HUES64 (cell line): Measurements from ENCODE around the gene SP7.
"Not testable (repeated sequence)": the region's sequence is repeated elsewhere in the genome, so short reads cannot be mapped to it uniquely, and the experiment has no call there.

Experiments
- H3K27ac ChIP-seq: 2 replicates; pipeline ENCODE4 v1.7.0; 2013; ENCODE audit warnings: low read depth, low read length, inconsistent platforms
- H3K27me3 ChIP-seq: 2 replicates; pipeline ENCODE4 v1.6.1; 2013; ENCODE audit warnings: mild to moderate bottlenecking, low read length; ENCODE audit not compliant: insufficient read depth
- H3K36me3 ChIP-seq: 2 replicates; pipeline ENCODE4 v1.6.1; 2013; ENCODE audit warnings: mild to moderate bottlenecking, low read length; ENCODE audit not compliant: insufficient read depth
- H3K4me1 ChIP-seq: 2 replicates; pipeline ENCODE4 v1.6.1; 2013; ENCODE audit warnings: mild to moderate bottlenecking, low read length, moderate library complexity; ENCODE audit not compliant: insufficient read depth
- H3K4me3 ChIP-seq: 2 replicates; pipeline ENCODE4 v1.5.1; 2013; ENCODE audit warnings: mild to moderate bottlenecking, low read length, moderate library complexity
- H3K9ac ChIP-seq: 2 replicates; pipeline ENCODE4 v1.6.1; 2013; ENCODE audit warnings: mild to moderate bottlenecking, low read depth, low read length
- H3K9me3 ChIP-seq: 2 replicates; pipeline ENCODE4 v1.6.1; 2013; ENCODE audit warnings: low read depth, low read length; ENCODE audit not compliant: insufficient read depth
- WGBS: fragments of 150-250, 120-280 bp; methylation state at CpG from one replicate; pipeline ENCODE4 v1.1.7; 2013; ENCODE audit warnings: missing lambda C conversion rate; 5-methylcytosine and 5-hydroxymethylcytosine counted together

SP7 gene

GRCh38 chr12:53332744-53333143, 3.4 kb downstream of the SP7 start:
- no peak overlapping the region for H3K9ac ChIP-seq
- H3K4me3 ChIP-seq = no peak overlapping the region
- no peaks in the 10 kb centered on the region for H3K36me3 ChIP-seq
- no peak overlapping the region for H3K27ac ChIP-seq
- H3K27me3 ChIP-seq = peaks cover 20% of the 10 kb centered on the region; the same call in 1 of the 2 replicates
- H3K9me3 ChIP-seq = no peaks in the 10 kb centered on the region
- H3K4me1 ChIP-seq = peaks cover 13% of the 10 kb centered on the region
- WGBS = 87% methylated on average over 14 of the region's 15 CpGs

- not testable (repeated sequence) for H3K27ac ChIP-seq, H3K36me3 ChIP-seq, H3K9me3 ChIP-seq, H3K9ac ChIP-seq, H3K4me3 ChIP-seq
- peaks cover 12% of the 10 kb centered on the region for H3K4me1 ChIP-seq
- H3K27me3 ChIP-seq = peaks cover 24% of the 10 kb centered on the region; the same call in 1 of the 2 replicates
These were observed 3.8 kb downstream of the SP7 start for GRCh38 chr12:53332339-53332738.

GRCh38 chr12:53330671-53331070, 5.5 kb downstream of the SP7 start:
- no peaks in the 10 kb centered on the region for H3K36me3 ChIP-seq
- no peaks in the 10 kb centered on the region for H3K9me3 ChIP-seq
- WGBS = 90% methylated on average over 5 of the region's 5 CpGs
- H3K4me1 ChIP-seq = peaks cover 12% of the 10 kb centered on the region
- no peak overlapping the region for H3K27ac ChIP-seq
- no peak overlapping the region for H3K9ac ChIP-seq
- peaks cover 38% of the 10 kb centered on the region for H3K27me3 ChIP-seq
- H3K4me3 ChIP-seq = no peak overlapping the region

GRCh38 chr12:53328043-53328435, 8.1 kb downstream of the SP7 start:
- Histone ChIP-seq H3K4me3 (no peak overlapping the region), H3K27ac (no peak overlapping the region), H3K27me3 (peaks cover 55% of the 10 kb centered on the region), H3K36me3 (no peaks in the 10 kb centered on the region), H3K9me3 (no peaks in the 10 kb centered on the region), H3K4me1 (peaks cover 20% of the 10 kb centered on the region), H3K9ac (no peak overlapping the region)
- 56% methylated on average over 16 of the region's 16 CpGs for WGBS

GRCh38 chr12:53327435-53328042, 8.6 kb downstream of the SP7 start:
- Histone ChIP-seq H3K9ac (no peak overlapping the region), H3K4me3 (no peak overlapping the region), H3K36me3 (no peaks in the 10 kb centered on the region), H3K9me3 (no peaks in the 10 kb centered on the region), H3K27me3 (peaks cover 60% of the 10 kb centered on the region), H3K27ac (no peak overlapping the region), H3K4me1 (peaks cover 20% of the 10 kb centered on the region)
- WGBS = 67% methylated on average over 3 of the region's 3 CpGs

GRCh38 chr12:53326460-53327185, 9.5 kb downstream of the SP7 start:
- H3K9me3 ChIP-seq = no peaks in the 10 kb centered on the region
- H3K9ac ChIP-seq = no peak overlapping the region
- H3K27ac ChIP-seq = no peak overlapping the region
- no peaks in the 10 kb centered on the region for H3K36me3 ChIP-seq
- H3K4me3 ChIP-seq = no peak overlapping the region; the same call in 1 of the 2 replicates
- H3K27me3 ChIP-seq = peaks cover 61% of the 10 kb centered on the region
- peaks cover 24% of the 10 kb centered on the region for H3K4me1 ChIP-seq
- WGBS = 62% methylated on average over 8 of the region's 8 CpGs

GRCh38 chr12:53325511-53326061, 10.6 kb downstream of the SP7 start:
- Histone ChIP-seq H3K36me3 (no peaks in the 10 kb centered on the region), H3K4me3 (peak overlapping the region; percentile 62), H3K27me3 (peaks cover 61% of the 10 kb centered on the region), H3K9ac (peak overlapping the region; percentile 74), H3K4me1 (peaks cover 24% of the 10 kb centered on the region), H3K9me3 (no peaks in the 10 kb centered on the region), H3K27ac (peak overlapping the region; percentile 83; the same call in 1 of the 2 replicates)
- under 1% methylated on average over 50 of the region's 50 CpGs for WGBS

- H3K9ac ChIP-seq = peak overlapping the region; percentile 74
- peak overlapping the region; percentile 83 for H3K27ac ChIP-seq
- peak overlapping the region; percentile 62 for H3K4me3 ChIP-seq
These were observed 11.2 kb downstream of the SP7 start for GRCh38 chr12:53324779-53325510.

GRCh38 chr12:53324113-53324778, 11.9 kb downstream of the SP7 start:
- peaks cover 5% of the 10 kb centered on the region for H3K36me3 ChIP-seq
- peaks cover 24% of the 10 kb centered on the region for H3K4me1 ChIP-seq
- WGBS = 11% methylated on average over 28 of the region's 28 CpGs
- H3K27me3 ChIP-seq = peaks cover 59% of the 10 kb centered on the region
- H3K4me3 ChIP-seq = peak overlapping the region; percentile 62
- no peak overlapping the region for H3K27ac ChIP-seq
- H3K9ac ChIP-seq = peak overlapping the region; percentile 12; the same call in 1 of the 2 replicates
- H3K9me3 ChIP-seq = no peaks in the 10 kb centered on the region

More at GRCh38 chr12:53324779-53325510, 11.2 kb downstream of the SP7 start:
- peaks cover 61% of the 10 kb centered on the region for H3K27me3 ChIP-seq
- H3K36me3 ChIP-seq = peaks cover 3% of the 10 kb centered on the region; the same call in 1 of the 2 replicates
- H3K9me3 ChIP-seq = no peaks in the 10 kb centered on the region
- H3K4me1 ChIP-seq = peaks cover 24% of the 10 kb centered on the region
- WGBS = under 1% methylated on average over 69 of the region's 69 CpGs

- Histone ChIP-seq H3K36me3 (peaks cover 28% of the 10 kb centered on the region), H3K27ac (no peak overlapping the region), H3K9ac (peak overlapping the region; percentile 91; the same call in 1 of the 2 replicates), H3K27me3 (peaks cover 22% of the 10 kb centered on the region), H3K4me1 (peaks cover 12% of the 10 kb centered on the region; the same call in 1 of the 2 replicates), H3K4me3 (peak overlapping the region; percentile 79), H3K9me3 (no peaks in the 10 kb centered on the region)
- 63% methylated on average over 9 of the region's 10 CpGs for WGBS
These were observed 15.6 kb downstream of the SP7 start for GRCh38 chr12:53320352-53321195.
